Measurements from ENCODE around the gene AKAP12.
"Not testable (repeated sequence)": the region's sequence is repeated elsewhere in the genome, so short reads cannot be mapped to it uniquely, and the experiment has no call there.

The AKAP12 gene

GRCh38 chr6:151310279-151310678, 70.5 kb downstream of the AKAP12 start:
- DNase-seq (ENCODE audit: low spot score): no peak

GRCh38 chr6:151310852-151311767, 71.3 kb downstream of the AKAP12 start:
- DNase-seq (ENCODE audit: low spot score): no peak

GRCh38 chr6:151313066-151313491, 73.3 kb downstream of the AKAP12 start:
- no peak for DNase-seq (ENCODE audit: low spot score)

GRCh38 chr6:151315661-151316060, 75.9 kb downstream of the AKAP12 start:
- DNase-seq (ENCODE audit: low spot score): not testable (repeated sequence)

GRCh38 chr6:151317103-151317994, 77.6 kb downstream of the AKAP12 start:
- DNase-seq (ENCODE audit: low spot score): peak; percentile 75

GRCh38 chr6:151317995-151318365, 78.2 kb downstream of the AKAP12 start:
- DNase-seq (ENCODE audit: low spot score): no peak

- no peak for DNase-seq (ENCODE audit: low spot score)
Observed at GRCh38 chr6:151320140-151320539, 80.4 kb downstream of the AKAP12 start.

- DNase-seq (ENCODE audit: low spot score): no peak
Observed at GRCh38 chr6:151321438-151321837, 81.7 kb downstream of the AKAP12 start.

- no peak for DNase-seq (ENCODE audit: low spot score)
Observed at GRCh38 chr6:151322570-151322969, 82.8 kb downstream of the AKAP12 start.

GRCh38 chr6:151323791-151324487, 84.2 kb downstream of the AKAP12 start:
- peak; percentile 73 for DNase-seq (ENCODE audit: low spot score)

- no peak for DNase-seq (ENCODE audit: low spot score)
Observed at GRCh38 chr6:151324488-151324825, 84.7 kb downstream of the AKAP12 start.

- peak; percentile 75 for DNase-seq (ENCODE audit: low spot score)
Observed at GRCh38 chr6:151325075-151326050, 85.6 kb downstream of the AKAP12 start.

- no peak for DNase-seq (ENCODE audit: low spot score)
Observed at GRCh38 chr6:151326116-151326825, 86.5 kb downstream of the AKAP12 start.

GRCh38 chr6:151327101-151327500, 87.3 kb downstream of the AKAP12 start:
- DNase-seq (ENCODE audit: low spot score): no peak

- DNase-seq (ENCODE audit: low spot score): peak; percentile 38
Observed at GRCh38 chr6:151330130-151330696, 90.4 kb downstream of the AKAP12 start.

- no peak for DNase-seq (ENCODE audit: low spot score)
Observed at GRCh38 chr6:151335930-151336329, 96.2 kb downstream of the AKAP12 start.

GRCh38 chr6:151338651-151339200, 99.0 kb downstream of the AKAP12 start:
- DNase-seq (ENCODE audit: low spot score): no peak

- no peak for DNase-seq (ENCODE audit: low spot score)
Observed at GRCh38 chr6:151339369-151339768, 99.6 kb downstream of the AKAP12 start.

- DNase-seq (ENCODE audit: low spot score): no peak
Observed at GRCh38 chr6:151340219-151340978, 100.6 kb downstream of the AKAP12 start.
